Heart left ventricle (tissue), 13 donors: ENCODE data around the gene STAMBP.

ENCODE experiments used
- POLR2A ChIP-seq, 2 donors: fragments of 450-650 bp; IDR thresholded peaks; one replicate each; pipeline ENCODE4 v1.6.1; 2017; ENCODE audit warnings: antibody characterized with exemption in 2 of 2, mild to moderate bottlenecking in 2 of 2, moderate library complexity in 2 of 2
- TF ChIP-seq, protein P1 (sequence below), 12 donors: fragments of 200-600 bp; sonication (generic) in 4 of 12; IDR thresholded peaks; one replicate each; pipeline versions ENCODE4 v1.5.0 to v1.8.0; 2018 to 2022; ENCODE audit warnings: antibody characterized with exemption in 12 of 12, mild to moderate bottlenecking in 5 of 12
- donor health status: ischemic (EF 13 %, LVEDD 7.1; RV severe dilation, severe dysfunction).
- donor health status: DM: no; HTN: yes; CAD: no.
- donor health status: DM: no; HTN: no; CAD: no.
- donor health status: ischemic (EF 25% LVEDD 6.9; RV normal size, moderate dysfunction).
- donor health status: ischemic (EF 25% LVEDD 5.7; RV mildly dilated, moderate dysfunction).
- donor health status: ischemic (EF 35%, LVEDD 5.7; RV mildly dilated, moderate dysfunction).
- donor health status: nonischemic (EF 11% LVEDD 7.7; RV severe dilation, severe dysfunction).
- donor health status: DM: yes; HTN: yes; CAD: no.
- donor health status: PGD.
- donor health status: ischemic (EF 29% LVEDD 5.4; RV normal size, mild dysfunction).
- donor health status: nonischemic (EF 23%, LVEDD 6.1; RV moderate dilation, normal function).

GRCh38 chr2:73841912-73842738 is 13.4 kb downstream of the STAMBP start:
- TF ChIP-seq POLR2A (IDR thresholded peaks at IDR 0.05), result no peak
- TF ChIP-seq, protein P1, sequence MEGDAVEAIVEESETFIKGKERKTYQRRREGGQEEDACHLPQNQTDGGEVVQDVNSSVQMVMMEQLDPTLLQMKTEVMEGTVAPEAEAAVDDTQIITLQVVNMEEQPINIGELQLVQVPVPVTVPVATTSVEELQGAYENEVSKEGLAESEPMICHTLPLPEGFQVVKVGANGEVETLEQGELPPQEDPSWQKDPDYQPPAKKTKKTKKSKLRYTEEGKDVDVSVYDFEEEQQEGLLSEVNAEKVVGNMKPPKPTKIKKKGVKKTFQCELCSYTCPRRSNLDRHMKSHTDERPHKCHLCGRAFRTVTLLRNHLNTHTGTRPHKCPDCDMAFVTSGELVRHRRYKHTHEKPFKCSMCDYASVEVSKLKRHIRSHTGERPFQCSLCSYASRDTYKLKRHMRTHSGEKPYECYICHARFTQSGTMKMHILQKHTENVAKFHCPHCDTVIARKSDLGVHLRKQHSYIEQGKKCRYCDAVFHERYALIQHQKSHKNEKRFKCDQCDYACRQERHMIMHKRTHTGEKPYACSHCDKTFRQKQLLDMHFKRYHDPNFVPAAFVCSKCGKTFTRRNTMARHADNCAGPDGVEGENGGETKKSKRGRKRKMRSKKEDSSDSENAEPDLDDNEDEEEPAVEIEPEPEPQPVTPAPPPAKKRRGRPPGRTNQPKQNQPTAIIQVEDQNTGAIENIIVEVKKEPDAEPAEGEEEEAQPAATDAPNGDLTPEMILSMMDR (IDR thresholded peaks at IDR 0.05), result no peak
